Tibial nerve (tissue), 4 donors: ENCODE results near the gene PTBP1.

Experiments used
- CTCF ChIP-seq, 5 experiments: fragments of 200-600 bp in 3 of 5; fragments of 450-650 bp in 2 of 5; sonication (generic) in 3 of 5; IDR thresholded peaks; one replicate each; pipeline ENCODE4 v1.5.1; 2016 to 2019; ENCODE audit warnings: antibody characterized with exemption in 5 of 5, mild to moderate bottlenecking in 3 of 5, moderate library complexity in 2 of 5
- EP300 ChIP-seq, 2 donors: sonication (generic); formaldehyde crosslinking; IDR thresholded peaks; one replicate each; pipeline ENCODE4 v1.6.1; 2017; ENCODE audit warnings: antibody characterized with exemption in 2 of 2, mild to moderate bottlenecking in 1 of 2
- POLR2A ChIP-seq, 2 donors: fragments of 450-650 bp; IDR thresholded peaks; one replicate each; pipeline ENCODE4 v1.6.1; 2017; ENCODE audit warnings: antibody characterized with exemption in 2 of 2, mild to moderate bottlenecking in 2 of 2, moderate library complexity in 2 of 2

GRCh38 chr19:843836-844545, 46.7 kb downstream of the PTBP1 start:
- TF ChIP-seq CTCF (IDR thresholded peaks at IDR 0.05) = no peak
- no peak for TF ChIP-seq POLR2A (IDR thresholded peaks at IDR 0.05)
- no peak for TF ChIP-seq EP300 (IDR thresholded peaks at IDR 0.05)
